Gastrocnemius medialis (tissue), 4 donors: ENCODE data around the gene MRC2.

ENCODE experiments used
- CTCF ChIP-seq, 5 experiments: fragments of 450-650 bp in 3 of 5; fragments of 200-600 bp in 2 of 5; sonication (generic) in 2 of 5; IDR thresholded peaks in 4 of 5; conservative IDR thresholded peaks in 1 of 5; 1 replicate in 4 of 5; 2 replicates in 1 of 5; pipeline ENCODE4 v1.5.1; 2016 to 2019; ENCODE audit warnings: antibody characterized with exemption in 5 of 5, mild to moderate bottlenecking in 3 of 5, moderate library complexity in 3 of 5
- POLR2A ChIP-seq, 2 donors: fragments of 450-650 bp; IDR thresholded peaks; one replicate each; pipeline ENCODE4 v1.6.1; 2017; ENCODE audit warnings: antibody characterized with exemption in 2 of 2, mild to moderate bottlenecking in 2 of 2, moderate library complexity in 2 of 2

GRCh38 chr17:62650587-62650986 lies 23.1 kb downstream of the MRC2 start:
- TF ChIP-seq CTCF (IDR thresholded peaks at IDR 0.05 in 4 of 5, conservative IDR thresholded peaks at IDR 0.05 in 1 of 5) (no peak), POLR2A (IDR thresholded peaks at IDR 0.05) (no peak)
